GM18517 (cell line): Measurements from ENCODE around the gene RGPD4.
"Not testable (repeated sequence)": the region's sequence is repeated elsewhere in the genome, so short reads cannot be mapped to it uniquely, and the experiment has no call there.

Source experiments
- ATAC-seq: cut with Tn5 transposase; IDR thresholded peaks from one replicate; pipeline ENCODE4 v1.9.1; 2021; ENCODE audit warnings: mild to moderate bottlenecking, moderate library complexity; ENCODE audit not compliant: unreplicated experiment

Gene RGPD4

DNA sequence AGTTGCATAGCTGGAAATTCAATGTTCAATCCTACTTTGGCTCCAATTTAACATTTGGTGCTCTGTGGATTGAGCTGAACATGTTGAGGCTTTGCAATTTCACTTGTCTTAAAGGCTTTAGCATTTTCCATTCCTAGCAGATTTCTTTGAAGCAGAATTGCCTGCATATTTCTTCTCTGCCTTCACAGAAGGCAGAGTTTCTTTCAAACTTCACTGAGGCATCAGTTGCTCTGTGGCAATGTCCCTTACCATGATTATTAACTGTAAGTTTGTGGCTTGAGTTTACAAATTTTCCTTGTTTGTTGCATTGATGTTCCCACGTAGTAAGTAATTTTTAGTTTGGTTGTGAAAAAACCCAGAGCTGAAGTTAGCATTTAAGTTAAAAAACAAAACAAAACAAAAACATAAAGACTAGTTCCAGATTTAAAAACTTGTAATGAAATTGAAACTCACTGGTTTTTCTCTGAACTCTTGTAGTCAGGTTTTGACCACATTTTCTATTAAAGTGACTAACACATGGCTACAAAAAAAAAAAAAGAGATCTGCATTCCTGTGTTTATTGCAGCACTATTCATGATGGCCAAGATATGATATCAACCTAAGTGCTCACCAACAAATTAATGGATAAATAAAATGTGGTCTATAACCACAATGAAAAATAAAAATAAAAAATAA is 90.1 kb downstream of the RGPD4 start:
- ATAC-seq: not testable (repeated sequence)

DNA sequence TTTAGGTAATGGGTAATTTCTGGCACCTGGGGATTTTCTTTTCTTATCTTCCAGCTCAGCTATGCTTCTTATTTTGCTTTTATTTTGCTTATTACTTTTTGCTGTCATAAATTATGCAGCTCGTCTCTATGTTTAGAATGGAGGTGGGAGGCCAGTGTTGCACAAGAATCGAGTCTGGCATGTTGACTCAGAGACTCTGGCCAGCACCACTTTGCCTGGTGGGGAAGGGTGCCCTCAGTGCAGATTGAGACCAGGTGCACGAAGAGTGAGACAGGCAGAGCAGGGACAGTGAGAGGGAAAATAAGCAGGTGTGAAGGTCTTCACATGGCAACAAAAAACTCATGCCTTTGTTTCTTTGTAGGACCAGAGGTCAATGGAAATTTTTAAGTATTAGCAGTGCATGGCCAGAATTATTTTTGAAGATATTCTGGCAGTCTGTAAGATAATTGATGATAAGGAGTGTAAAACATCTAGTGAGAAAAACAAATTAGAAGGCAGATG is 100.4 kb downstream of the RGPD4 start:
- no peak for ATAC-seq

DNA sequence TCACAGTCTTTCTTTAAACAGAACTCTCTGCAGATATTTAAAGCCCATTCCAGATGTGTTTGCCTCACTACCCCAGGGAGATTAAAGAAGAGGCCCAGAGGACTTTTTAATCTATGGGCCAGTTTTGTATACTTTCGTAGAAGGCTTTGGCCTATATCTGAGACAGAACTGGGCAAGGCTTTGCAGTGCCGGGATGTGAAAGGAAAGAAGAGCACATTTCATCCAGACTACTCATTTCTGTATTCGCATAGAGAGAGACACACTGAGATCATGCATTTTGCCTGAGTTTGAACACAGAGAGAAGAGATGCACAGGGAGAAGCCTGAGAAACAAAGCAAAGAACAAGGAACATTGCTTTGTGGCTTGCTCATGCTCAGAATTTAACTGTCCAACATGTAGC is 104.7 kb downstream of the RGPD4 start:
- ATAC-seq: no peak

DNA sequence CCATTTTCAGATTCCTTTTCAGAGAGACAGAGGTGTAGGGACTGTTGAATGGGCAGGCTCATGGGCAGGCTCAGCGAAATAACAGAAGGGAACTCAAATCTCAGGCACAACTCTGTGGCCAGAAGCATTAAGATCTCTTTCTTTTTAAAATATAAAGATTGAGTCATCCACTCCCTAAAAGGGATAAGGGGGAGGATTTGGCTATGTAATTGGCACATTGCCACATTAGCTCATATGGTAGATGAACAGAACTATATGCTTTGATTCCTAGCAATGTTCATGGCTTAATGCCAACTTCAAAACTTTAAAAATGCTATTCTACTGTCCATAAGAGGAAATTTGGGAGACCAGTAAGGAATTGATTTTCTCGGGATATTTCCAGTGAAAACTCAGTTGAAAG is 105.8 kb downstream of the RGPD4 start:
- no peak for ATAC-seq

DNA sequence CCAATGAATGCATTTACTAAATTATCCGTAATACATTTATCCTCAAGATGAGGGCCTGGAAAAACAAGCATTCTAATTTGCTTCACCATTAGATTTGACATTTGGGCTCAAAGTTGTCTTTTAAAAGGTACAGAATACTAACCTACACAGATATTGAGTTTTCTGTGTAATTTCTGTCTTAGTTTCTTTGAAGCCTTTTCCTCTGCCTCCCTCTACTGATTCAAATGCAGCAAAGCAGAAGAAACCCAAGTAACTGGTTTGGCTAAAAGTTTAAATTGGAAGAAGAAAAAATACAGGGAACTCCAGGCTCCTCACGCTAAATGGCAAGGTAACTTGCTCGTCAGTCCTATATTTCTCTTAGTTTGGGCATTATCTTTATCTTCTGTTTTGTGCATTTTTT is 106.3 kb downstream of the RGPD4 start:
- ATAC-seq: no peak

DNA sequence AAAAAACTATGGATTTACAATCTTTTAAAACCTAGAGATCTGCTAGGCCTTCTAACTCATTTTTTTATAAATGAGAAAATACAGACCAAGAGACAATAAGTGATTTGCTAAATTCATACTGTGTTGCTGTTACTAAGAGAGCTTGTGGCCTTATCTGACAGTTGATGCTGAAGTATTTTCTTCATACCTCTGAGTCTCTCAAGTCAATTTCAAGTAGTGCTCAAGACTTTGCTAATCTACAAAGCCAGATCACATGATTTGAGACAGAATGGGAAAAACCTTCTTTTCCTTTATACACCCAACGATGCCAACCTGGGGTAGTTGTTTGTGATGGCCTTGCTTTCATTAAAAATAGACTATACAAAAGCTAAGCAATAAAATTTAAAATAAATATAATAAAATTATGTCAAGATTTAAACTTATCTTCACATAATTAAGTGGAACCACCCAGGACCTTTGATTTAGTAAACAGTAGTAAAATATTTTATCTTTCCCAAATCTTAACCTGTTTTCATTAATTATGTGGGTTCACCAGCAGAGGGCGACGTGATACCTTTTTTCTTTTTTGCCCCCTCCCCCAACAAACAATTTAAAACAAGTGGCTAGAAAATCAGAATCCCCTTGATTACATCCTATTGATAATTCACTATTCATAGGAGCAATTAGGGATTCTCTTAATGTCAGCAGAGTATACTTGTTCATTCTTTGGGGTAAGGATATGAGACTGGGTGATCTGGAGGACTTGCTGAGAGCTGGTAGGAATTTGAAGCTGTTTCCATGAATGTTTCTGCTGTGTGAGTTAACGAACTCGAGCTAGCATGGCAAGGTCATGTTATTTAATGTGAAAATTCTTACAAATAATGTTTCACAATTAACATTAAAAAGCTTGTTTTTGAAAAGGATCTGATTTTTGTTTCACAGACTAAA is 110.0 kb downstream of the RGPD4 start:
- no peak for ATAC-seq
